ENCODE results near the gene PILRA. TPM values are rescaled to one million over a fixed set of nuclear protein-coding genes. Genes with fewer than 3 reads are reported as not detected.

PILRA gene
- total and polyA plus RNA-seq, 2 of the 8 experiments (the other 6 are each of a cell fraction or from before 2014, with no cell fraction given), result 7.6 to 10.6 TPM

- Histone ChIP-seq H3K79me2 (ENCODE audit: control insufficient read depth in 1 of 2, insufficient read depth in 2 of 2, low read length in 2 of 2) (no peaks in the 10 kb centered on the region), H3K27me3 (replicated peaks in 1 of 4; ENCODE audit: control insufficient read depth in 3 of 4, extremely low read depth in 1 of 4, insufficient read depth in 3 of 4, low read length in 3 of 4) (no peaks in the 10 kb centered on the region), H3K56ac (replicated peaks; ENCODE audit: insufficient read length, low read depth, low read length) (no peak overlapping the region), H3K23me2 (ENCODE audit: low read depth, low read length) (no peaks in the 10 kb centered on the region), H3K4me1 (replicated peaks in 1 of 4; ENCODE audit: control insufficient read depth in 3 of 4, insufficient read depth in 4 of 4, low read length in 3 of 4) (peaks cover 0 to 5% (median 2%) of the 10 kb centered on the region in 4 experiments; a peak in 3 of 7 replicates), H2AK5ac (ENCODE audit: low read depth, low read length) (no peak overlapping the region), H3K79me1 (ENCODE audit: low read depth, low read length) (no peaks in the 10 kb centered on the region), H2BK15ac (ENCODE audit: low read length) (no peak overlapping the region), H3K14ac (ENCODE audit: insufficient read length) (no peak overlapping the region), H2BK5ac (ENCODE audit: low read depth, low read length) (no peak overlapping the region), H3K27ac (ENCODE audit: low read depth, low read length) (no peak overlapping the region), H2AFZ (ENCODE audit: low read length) (no peak overlapping the region), H3K4me2 (ENCODE audit: insufficient read depth in 1 of 2, low read depth in 2 of 2, low read length in 2 of 2) (no peak overlapping the region), H2BK12ac (ENCODE audit: low read depth, low read length) (no peak overlapping the region), H3K36me3 (ENCODE audit: control insufficient read depth in 2 of 4, insufficient read depth in 4 of 4, low read length in 3 of 4) (no peaks in the 10 kb centered on the region), H4K5ac (ENCODE audit: insufficient read length, low read depth, low read length) (no peak overlapping the region), H2BK20ac (ENCODE audit: low read length) (no peak overlapping the region), H4K8ac (ENCODE audit: extremely low read depth, insufficient read depth, low read length) (no peak overlapping the region), H4K91ac (replicated peaks; ENCODE audit: insufficient read length, low read length) (no peak overlapping the region), H3K9me3 (ENCODE audit: insufficient read depth in 2 of 2, low read depth in 1 of 2, low read length in 1 of 2) (no peaks in the 10 kb centered on the region), H3K9ac (replicated peaks in 1 of 4; ENCODE audit: extremely low read depth in 1 of 4, low read depth in 3 of 4, low read length in 3 of 4) (no peak overlapping the region), H4K20me1 (replicated peaks in 1 of 2; ENCODE audit: control insufficient read depth in 1 of 2, insufficient read depth in 2 of 2, low read length in 2 of 2) (no peaks in the 10 kb centered on the region), H3K23ac (ENCODE audit: insufficient read length) (no peak overlapping the region), H2BK120ac (replicated peaks; ENCODE audit: low read depth, low read length) (no peak overlapping the region), H3K18ac (ENCODE audit: extremely low read depth, low read length) (no peak overlapping the region), H3K4me3 (ENCODE audit: extremely low read depth in 1 of 4, insufficient read depth in 2 of 4, low read depth in 3 of 4, low read length in 4 of 4) (no peak overlapping the region), H3K4ac (replicated peaks; ENCODE audit: insufficient read length, low read depth, low read length) (no peak overlapping the region)
- TF ChIP-seq MAX (IDR thresholded peaks at IDR 0.05) (no peak), POLR2AphosphoS5 (IDR thresholded peaks at IDR 0.05; ENCODE audit: low read depth, low read length) (no peak), CHD1 (IDR thresholded peaks at IDR 0.05; ENCODE audit: low read depth, low read length) (no peak), EGR1 (IDR thresholded peaks at IDR 0.05; ENCODE audit: borderline replicate concordance, low read depth, low read length) (no peak), CEBPB (IDR thresholded peaks at IDR 0.05; ENCODE audit: low read depth, low read length) (no peak), ATF3 (IDR thresholded peaks at IDR 0.05; ENCODE audit: insufficient read depth, low read depth, low read length) (no peak)
- 59% methylated on average over 2 of the region's 2 CpGs; no CpG with 5 or more reads in 1 of the 2 experiments for WGBS, 2 experiments (ENCODE audit: extremely low coverage in 1 of 2, insufficient coverage in 1 of 2, insufficient read length in 1 of 2, insufficient replicate concordance in 2 of 2, low coverage in 1 of 2, low lambda C conversion rate in 2 of 2, missing lambda C conversion rate in 1 of 2)
- ChIA-PET POLR2A (ENCODE audit: partially characterized antibody) (interaction anchor here (0.6 to 6.2 kb wide), 4 partner anchors 10 to 23 kb away, joined by 3 to 62 read pairs (median 22); partner anchors contain the start of genes MEPCE, PPP1R35 and ZCWPW1), CTCF (ENCODE audit: partially characterized antibody) (interaction anchor here (0.6 to 5.0 kb wide), 9 partner anchors 8 to 265 kb away, joined by 3 to 53 read pairs (median 4); partner anchors contain the start of gene MEPCE)
- no peak for FAIRE-seq
- DNase-seq (ENCODE audit: low read depth in 1 of 2, low spot score in 2 of 2), result no peak
Measured at GRCh38 chr7:100446040-100446439, 72.8 kb downstream of the PILRA start.
